ENCODE measurements around the gene CSH2.
"Not testable (repeated sequence)": the region's sequence is repeated elsewhere in the genome, so short reads cannot be mapped to it uniquely, and the experiment has no call there.

CSH2 gene

DNA sequence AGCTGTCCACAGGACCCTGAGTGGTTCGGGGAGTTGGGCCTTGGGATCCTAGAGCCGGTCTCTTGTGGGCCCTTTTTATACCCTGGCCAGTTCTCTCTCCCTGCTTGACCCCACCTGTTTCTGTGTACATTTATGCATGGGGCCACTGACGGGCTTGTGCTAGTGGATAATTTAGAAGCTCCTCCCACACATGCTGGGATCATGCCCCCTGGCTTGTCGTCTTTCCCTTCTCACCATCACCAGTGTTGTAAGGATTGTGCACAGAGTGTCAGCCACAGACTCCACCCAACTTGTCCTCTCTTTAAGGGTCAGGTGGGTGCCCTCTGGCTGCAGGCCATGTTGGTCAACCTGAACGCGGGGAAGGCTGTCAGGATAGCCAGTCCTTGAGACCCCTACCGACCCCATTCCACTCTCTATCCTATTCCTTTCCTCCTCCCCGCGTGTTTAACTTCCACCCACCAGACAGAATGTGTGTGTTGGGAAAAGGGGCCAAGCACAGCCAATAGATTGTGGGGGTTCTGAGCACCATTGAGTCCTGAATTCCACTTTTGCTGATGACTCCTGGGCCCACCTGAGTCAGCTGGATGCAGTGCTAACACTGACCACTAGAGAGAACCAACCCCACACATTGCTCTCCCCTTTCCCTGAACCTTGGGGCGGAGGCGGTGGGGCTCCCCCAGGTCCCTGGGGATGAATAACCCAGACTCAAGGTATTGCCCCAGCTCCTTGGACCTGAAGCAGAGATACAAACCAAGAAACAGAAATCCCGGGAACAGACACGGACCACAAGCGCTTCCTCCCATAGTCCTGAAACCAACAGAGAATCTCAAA, 23.3 kb upstream of the CSH2 start, which contains the start of gene CSH1:
TSS of gene CSH1 (minus strand) at position 51 of the 831 bp plus-strand sequence. CDS start 63 bp downstream, outside the sequence.
- not testable (repeated sequence) for DNase-seq (ENCODE audit: low spot score)

DNA sequence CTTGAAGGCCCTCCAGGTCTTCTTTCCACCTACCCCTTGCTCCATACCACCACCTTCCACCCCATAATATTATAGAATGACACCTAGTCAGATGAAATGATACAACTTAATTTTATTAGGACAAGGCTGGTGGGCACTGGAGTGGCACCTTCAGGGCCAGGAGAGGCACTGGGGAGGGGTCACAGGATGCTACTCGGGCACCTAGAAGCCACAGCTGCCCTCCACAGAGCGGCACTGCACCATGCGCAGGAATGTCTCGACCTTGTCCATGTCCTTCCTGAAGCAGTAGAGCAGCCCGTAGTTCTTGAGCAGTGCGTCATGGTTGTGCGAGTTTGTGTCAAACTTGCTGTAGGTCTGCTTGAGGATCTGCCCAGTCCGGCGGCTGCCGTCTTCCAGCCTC, 21.3 kb upstream of the CSH2 start:
- DNase-seq (ENCODE audit: low spot score) = not testable (repeated sequence)

DNA sequence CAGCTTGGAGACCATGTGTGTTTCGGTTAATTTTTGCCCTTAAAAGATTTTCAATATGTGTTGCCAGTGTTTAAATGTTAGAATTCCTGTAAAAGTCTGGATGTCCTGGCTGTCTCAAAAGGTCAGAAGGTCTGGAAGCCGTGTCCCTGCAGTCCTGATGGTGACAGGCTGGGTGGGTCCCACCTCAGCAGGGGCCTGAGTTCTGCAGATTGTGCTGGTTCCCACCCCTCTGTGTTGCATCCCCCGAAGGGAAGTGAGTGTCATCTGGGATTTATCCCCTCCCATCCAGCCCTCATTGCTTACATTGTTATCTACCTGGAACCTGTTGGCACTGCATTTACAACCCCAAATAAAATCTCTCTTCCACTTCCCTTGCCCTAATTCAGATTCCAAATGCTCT, 20.5 kb upstream of the CSH2 start:
- not testable (repeated sequence) for DNase-seq (ENCODE audit: low spot score)

DNA sequence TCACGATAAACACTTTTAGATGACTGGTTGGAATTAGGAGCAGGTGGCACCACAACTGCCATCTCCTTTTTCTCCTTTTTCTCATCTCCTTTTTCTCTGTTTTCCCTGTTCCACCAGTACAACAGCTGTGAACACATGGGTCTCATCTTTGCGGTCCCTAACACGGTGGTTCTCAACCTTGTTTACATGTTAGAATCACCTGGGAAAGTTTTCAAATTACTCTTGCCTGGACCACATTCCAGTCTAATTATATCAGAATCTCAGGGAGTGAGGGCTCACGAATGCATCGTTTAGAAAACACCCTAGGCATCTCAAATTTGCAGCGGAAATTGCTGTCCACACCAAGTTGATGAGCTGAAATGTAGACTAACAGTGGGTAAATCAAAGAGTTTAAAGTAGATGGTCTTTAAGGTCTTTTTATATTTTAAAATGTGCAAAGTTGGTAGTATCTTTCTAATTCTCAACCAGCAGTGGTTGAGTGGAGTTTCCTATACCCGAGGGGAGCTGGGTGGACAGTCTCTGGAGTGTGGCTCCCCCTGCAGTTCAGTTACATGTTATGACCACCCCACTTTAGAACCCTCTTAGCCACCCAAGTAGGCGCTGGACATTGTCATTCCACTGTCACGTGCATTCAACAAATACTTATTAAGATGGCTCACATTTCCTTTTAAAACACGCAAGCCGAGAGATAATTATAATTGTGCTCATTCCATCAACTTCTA, 19.0 kb upstream of the CSH2 start:
- not testable (repeated sequence) for DNase-seq (ENCODE audit: low spot score)

DNA sequence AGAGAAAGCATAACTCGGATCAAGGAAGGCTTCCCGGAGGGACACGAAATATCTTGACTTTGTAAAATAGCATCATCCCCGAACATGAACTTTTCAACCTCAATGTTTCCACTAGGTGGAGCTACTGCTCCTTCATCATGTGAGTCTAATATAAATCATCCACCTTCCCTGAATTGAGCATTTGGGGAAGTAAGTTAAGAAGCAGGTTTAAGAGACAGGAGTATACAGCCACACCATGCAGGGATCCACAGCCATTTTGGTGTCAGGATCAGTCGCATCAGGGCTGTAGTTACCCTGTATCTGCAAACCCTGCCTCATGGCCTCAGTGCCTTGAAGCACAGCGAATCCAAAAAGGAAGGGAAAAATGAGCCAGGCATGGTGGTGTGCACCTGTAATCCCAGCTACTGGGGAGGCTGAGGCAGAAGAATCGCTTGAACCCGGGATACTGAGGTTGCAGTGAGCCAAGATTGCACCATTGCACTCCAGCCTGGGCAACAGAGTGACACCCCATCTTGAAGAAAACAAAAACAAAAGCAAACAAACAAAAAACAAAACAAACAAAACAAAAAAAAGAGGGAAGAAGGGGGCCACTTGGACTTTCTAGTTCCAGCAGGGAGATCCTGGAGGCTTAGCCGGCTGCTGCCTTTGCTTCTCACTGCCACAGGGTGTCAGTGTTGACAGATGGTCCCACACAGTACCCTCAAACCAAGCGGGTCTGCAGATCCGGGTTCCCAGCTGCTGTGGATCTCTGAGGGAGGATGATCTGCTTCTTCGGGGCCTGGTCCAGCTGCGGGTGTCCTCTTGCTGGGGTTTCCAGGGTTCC, 15.8 kb upstream of the CSH2 start:
- peak; percentile 29 for DNase-seq (ENCODE audit: low spot score)

DNA sequence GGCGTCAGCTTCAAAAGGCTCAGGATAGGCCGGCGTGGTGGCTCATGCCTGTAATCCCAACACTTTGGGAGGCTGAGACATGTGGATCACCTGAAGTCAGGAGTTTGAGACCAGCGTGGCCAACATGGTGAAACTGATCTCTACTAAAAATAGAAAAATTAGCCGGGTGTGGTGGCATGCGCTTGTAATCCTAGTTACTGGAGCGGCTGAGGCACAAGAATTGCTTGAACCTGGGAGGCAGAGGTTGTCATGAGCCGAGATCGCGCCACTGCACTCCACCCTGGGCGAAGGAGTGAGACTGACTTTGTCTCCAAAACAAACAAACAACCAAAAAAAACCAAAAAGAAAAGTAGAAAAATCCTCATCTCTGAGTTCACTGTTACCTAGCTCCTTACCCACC, 11.6 kb upstream of the CSH2 start:
- not testable (repeated sequence) for DNase-seq (ENCODE audit: low spot score)

DNA sequence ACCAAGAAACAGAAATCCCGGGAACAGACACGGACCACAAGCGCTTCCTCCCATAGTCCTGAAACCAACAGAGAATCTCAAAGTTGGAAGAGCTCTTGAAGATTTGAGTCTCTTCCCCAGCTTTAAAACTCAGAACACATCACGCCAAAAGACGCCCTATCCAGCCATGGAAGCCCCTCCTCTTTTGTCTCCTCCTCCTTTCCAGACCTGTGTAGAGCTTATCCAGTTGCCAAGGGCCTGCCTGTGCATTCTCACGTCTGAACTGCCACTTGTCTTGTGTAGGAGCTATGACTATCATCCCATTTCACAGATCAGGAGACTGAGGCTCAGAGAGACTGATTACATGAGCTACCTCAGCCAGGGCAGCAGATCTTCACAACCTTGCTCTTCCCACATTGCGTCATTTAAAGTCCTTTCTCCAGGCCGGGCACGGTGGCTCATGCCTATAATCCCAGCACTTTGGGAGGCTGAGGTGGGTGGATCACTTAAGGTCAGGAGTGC, 9.2 kb upstream of the CSH2 start:
- not testable (repeated sequence) for DNase-seq (ENCODE audit: low spot score)

DNA sequence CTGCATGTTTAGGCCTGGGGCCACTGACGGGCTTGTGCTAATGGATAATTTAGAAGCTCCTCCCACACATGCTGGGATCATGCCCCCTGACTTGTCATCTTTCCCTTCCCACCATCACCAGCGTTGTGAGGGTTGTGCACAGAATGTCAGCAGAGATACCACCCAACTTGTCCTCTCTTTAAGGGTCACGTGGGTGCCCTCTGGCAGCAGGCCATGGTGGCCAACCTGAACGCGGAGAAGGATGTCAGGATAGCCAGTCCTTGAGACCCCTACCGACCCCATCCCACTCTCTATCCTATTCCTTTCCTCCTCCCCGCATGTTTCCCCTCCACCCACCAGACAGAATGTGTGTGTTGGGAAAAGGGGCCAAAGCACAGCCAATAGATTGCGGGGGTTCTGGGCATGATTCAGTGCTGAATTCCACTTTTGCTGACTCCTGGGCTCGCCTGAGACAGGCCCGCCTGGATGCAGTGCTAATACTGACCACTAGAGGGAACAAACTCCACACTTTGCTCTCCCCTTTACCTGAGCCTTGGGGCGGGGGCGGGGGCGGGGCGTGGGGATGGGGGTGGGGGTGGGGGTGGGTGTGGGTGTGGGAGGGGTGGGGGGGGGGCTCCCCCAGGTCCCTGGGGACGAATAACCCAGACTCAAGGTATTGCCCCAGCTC, 8.6 kb upstream of the CSH2 start, which contains the start of gene GH2:
TSS of gene GH2 (minus strand) at position 10 of the 667 bp plus-strand sequence. CDS start 143 bp downstream, outside the sequence.
- DNase-seq (ENCODE audit: low spot score) = peak; percentile 60

DNA sequence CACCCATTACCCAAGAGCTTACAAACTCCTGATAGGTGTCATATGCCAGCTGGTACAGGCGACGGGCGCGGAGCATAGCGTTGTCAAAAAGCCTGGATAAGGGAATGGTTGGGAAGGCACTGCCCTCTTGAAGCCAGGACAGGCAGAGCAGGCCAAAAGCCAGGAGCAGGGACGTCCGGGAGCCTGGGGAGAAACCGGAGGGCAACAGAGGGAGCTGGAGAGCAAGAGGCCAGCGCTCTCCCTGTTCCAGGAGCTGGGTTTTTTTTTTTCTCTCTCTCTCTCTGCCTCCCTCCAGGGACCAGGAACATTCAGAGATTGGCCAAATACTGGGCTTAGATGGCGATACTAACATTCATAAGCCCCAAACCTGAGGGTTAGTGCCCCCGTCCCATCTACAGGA, 7.9 kb upstream of the CSH2 start:
- DNase-seq (ENCODE audit: low spot score) = not testable (repeated sequence)

DNA sequence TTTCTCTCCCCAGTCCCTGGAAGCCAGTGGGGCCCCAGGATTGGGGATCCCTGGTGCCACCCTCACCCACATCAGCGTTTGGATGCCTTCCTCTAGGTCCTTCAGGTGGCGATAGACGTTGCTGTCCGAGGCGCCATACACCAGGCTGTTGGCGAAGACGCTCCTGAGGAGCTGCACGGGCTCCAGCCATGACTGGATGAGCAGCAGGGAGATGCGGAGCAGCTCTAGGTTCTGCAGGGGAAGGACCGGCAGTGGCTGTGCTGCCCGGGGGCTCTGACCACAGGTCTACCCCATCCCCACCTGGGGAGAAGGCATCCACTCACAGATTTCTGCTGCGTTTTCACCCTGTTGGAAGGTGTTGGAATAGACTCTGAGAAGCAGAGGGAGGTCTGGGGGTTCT, 7.2 kb upstream of the CSH2 start:
- DNase-seq (ENCODE audit: low spot score) = no peak

DNA sequence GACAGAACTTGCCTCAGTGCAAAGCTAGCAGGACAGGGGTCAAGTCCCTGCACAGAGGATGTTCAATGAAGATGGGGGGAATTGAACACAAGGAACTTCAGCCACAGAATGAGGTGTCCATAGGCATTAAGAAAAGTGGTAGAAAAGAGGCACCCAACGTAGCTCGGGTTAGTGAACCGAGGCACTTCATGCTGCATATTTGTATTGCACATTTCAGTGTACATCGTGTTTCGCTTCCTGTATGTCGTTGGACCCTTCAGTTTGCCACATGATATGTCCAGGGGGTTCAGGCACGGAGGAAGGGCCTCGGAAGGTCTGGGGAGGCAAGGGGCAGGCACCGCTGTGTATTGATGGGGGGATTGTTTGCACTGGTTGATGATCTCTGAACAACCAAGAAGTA, 4.9 kb upstream of the CSH2 start:
- DNase-seq (ENCODE audit: low spot score) = not testable (repeated sequence)

DNA sequence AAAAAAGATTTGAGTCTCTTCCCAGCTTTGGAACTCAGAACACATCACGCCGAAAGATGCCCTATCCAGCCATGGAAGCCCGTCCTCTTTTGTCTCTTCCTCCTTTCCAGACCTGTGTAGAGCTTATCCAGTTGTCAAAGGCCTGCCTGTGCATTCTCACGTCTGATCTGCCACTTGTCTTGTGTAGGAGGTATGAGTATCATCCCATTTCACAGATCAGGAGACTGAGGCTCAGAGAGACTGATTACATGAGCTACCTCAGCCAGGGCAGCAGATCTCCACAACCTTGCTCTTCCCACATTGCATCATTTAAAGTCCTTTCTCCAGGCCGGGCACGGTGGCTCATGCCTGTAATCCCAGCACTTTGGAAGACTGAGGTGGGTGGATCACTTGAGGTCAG, 1.2 kb upstream of the CSH2 start:
- DNase-seq (ENCODE audit: low spot score) = not testable (repeated sequence)

DNA sequence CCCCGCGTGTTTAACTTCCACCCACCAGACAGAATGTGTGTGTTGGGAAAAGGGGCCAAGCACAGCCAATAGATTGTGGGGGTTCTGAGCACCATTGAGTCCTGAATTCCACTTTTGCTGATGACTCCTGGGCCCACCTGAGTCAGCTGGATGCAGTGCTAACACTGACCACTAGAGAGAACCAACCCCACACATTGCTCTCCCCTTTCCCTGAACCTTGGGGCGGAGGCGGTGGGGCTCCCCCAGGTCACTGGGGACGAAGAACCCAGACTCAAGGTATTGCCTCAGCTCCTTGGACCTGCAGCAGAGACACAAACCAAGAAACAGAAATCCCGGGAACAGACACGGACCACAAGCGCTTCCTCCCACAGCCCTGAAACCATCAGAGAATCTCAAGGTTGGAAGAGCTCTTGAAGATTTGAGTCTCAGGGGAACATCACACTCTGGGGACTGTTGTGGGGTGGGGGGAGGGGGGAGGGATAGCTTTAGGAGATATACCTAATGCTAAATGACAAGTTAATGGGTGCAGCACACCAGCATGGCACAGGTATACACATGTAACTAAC, 667 bp upstream of the CSH2 start:
- DNase-seq (ENCODE audit: low spot score) = not testable (repeated sequence)

DNA sequence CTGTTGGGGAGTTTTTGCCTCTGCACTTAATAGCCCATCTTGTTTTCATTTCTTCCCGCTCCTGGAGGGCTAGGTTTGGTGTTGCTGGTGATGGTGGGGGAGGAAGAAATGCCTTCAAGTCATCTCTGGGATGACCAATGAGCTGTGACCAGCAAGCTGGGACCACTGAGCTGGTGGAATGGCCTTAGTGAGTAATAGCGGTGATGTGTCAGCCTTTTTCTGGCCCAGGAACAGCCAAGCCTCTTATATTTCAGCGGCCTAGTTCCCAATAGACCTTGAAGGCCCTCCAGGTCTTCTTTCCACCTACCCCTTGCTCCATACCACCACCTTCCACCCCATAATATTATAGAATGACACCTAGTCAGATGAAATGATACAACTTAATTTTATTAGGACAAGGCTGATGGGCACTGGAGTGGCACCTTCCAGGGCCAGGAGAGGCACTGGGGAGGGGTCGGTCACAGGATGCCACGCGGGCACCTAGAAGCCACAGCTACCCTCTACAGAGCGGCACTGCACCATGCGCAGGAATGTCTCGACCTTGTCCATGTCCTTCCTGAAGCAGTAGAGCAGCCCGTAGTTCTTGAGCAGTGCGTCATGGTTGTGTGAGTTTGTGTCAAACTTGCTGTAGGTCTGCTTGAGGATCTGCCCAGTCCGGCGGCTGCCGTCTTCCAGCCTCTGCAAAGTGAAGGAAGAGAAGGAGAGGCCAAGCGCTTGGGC, 1.7 kb downstream of the CSH2 start:
- not testable (repeated sequence) for DNase-seq (ENCODE audit: low spot score)

DNA sequence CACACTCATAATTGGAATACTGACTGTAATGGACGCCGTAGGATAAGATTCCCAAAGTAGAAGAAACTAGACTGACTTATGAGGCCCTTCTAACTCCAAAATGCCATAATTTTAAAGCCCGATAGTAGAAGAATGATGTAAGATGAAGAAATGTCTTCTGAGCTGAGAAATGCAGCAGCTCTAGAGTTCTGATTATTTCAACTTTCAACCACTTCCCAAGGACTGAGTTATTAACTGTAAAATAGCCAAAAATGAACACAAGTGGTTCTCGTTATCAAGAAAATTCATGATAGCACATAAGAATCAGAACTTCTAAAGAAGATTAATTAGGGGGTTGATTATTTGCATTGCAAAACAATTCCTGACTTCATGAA, 3.2 kb downstream of the CSH2 start:
- DNase-seq (ENCODE audit: low spot score) = not testable (repeated sequence)

DNA sequence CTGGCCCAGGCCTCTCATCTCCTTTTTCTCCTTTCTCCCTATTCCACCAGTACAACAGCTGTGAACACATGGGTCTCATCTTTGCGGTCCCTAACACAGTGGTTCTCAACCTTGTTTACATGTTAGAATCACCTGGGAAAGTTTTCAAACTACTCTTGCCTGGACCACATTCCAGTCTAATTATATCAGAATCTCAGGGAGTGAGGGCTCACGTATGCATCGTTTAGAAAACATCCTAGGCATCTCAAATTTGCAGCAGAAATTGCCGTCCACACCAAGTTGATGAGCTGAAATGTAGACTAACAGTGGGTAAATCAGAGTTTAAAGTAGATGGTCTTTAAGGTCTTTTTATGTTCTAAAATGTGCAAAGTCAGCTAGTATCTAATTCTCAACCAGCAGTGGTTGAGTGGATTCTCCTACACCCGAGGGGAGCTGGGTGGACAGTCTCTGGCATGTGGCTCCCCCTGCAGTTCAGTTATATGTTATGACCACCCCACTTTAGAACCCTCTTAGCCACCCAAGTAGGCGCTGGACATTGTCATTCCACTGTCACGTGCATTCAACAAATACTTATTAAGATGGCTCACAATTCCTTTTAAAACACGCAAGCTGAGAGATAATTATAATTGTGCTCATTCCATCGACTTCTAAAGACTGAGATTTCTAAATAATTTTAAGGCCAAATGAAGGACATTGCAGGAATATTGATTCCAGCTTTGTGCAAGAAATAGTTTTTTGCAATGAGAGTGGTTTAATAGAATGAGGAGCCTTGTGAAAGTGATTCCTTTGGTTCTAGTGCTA, 3.8 kb downstream of the CSH2 start:
- not testable (repeated sequence) for DNase-seq (ENCODE audit: low spot score)

DNA sequence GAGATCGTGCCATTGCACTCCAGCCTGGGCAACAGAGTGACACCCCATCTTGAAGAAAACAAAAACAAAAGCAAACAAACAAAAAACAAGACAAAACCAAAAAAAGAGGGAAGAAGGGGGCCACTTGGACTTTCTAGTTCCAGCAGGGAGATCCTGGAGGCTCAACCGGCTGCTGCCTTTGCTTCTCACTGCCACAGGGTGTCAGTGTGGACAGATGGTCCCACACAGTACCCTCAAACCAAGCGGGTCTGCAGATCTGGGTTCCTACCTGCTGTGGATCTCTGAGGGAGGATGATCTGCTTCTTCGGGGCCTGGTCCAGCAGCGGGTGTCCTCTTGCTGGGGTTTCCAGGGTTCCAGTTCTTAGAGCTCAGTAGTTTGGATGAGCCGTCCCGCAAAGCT, 6.9 kb downstream of the CSH2 start:
- not testable (repeated sequence) for DNase-seq (ENCODE audit: low spot score)

DNA sequence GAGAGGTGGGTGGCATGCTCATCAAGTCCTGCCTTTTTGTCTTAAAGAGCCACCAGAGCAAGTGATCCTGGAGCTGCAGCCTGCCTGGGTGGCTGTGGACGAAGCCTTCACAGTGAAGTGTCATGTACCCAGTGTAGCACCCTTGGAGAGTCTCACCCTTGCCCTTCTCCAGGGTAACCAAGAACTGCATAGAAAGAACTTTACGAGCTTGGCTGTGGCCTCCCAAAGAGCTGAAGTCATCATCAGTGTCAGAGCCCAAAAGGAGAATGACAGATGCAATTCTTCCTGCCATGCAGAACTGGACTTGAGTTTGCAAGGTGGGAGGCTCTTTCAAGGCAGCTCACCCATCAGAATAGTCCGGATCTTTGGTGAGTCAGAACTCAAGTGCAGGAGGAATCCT, 14.2 kb downstream of the CSH2 start:
- no peak for DNase-seq (ENCODE audit: low spot score)

DNA sequence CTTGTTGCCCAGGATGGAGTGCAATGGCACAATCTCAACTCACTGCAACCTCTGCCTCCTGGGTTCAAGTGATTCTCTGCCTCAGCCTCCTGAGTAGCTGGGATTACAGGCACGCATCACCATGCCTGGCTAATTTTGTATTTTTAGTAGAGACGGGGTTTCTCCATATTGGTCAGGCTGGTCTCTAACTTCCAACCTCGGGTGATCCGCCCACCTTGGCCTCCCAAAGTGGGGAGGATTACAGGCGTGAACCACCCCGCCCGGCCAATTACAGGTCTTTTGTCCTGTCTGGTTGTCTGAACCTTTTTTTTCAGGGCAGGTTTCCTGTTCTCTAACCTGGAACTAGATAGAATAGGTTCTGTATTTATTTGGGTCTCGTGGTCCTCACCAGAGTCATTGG, 17.1 kb downstream of the CSH2 start:
- DNase-seq (ENCODE audit: low spot score) = not testable (repeated sequence)

DNA sequence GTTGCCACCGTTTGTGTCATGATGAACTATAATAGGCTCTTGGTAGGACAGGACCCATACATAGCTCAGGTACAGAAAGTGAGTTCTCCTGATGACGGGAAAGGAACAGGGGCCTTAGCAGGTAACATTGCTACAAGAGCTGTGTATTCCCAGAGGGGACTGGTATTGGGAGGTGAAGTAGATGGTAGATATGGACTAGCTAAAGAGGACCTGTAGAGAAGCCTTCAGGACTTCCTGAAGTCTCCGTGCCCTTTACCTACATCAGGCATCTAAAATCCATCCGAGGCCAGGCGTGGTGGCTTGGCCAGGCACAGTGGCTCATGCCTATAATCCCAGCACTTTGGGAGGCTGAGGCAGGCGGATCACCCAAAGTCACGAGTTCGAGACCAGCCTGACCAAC, 18.3 kb downstream of the CSH2 start:
- DNase-seq (ENCODE audit: low spot score) = no peak
